Psoas muscle (tissue), 8 donors: ENCODE measurements around the gene RAB11B. TPM values are rescaled to one million over a fixed set of nuclear protein-coding genes. Genes with fewer than 3 reads are reported as not detected.
A peak's percentile ranks its signal among the peaks of the same experiment; 100 is the strongest.

Source experiments
- ATAC-seq, 4 donors: fragments of 200-7000 bp; cut with Tn5 transposase; one replicate each; pipeline ENCODE4 v1.9.1; 2020; ENCODE audit warnings: moderate library complexity in 3 of 4, mild to moderate bottlenecking in 2 of 4
- DNase-seq, 2 donors: peaks; one replicate each; pipeline ENCODE4 v3.0.0-alpha.2; 2020
- H3K27ac ChIP-seq: fragments of 200-600 bp; one replicate; pipeline ENCODE4 v1.8.0; 2022
- H3K27me3 ChIP-seq, 3 donors: fragments of 200-600 bp in 1 of 3; one replicate each; pipeline versions ENCODE4 v1.6.1 to v1.8.0; 2013 to 2022; ENCODE audit warnings: low read length in 2 of 3, mild to moderate bottlenecking in 2 of 3, moderate library complexity in 1 of 3; ENCODE audit not compliant: insufficient read depth in 3 of 3
- H3K36me3 ChIP-seq, 2 donors: fragments of 200-600 bp in 1 of 2; one replicate each; pipeline versions ENCODE4 v1.6.1 to v1.8.0; 2013 to 2022; ENCODE audit warnings: low read depth in 1 of 2, mild to moderate bottlenecking in 1 of 2, moderate library complexity in 1 of 2; ENCODE audit not compliant: insufficient read depth in 1 of 2
- H3K4me1 ChIP-seq: fragments of 200-600 bp; one replicate; pipeline ENCODE4 v1.8.0; 2022
- H3K4me3 ChIP-seq: fragments of 200-600 bp; one replicate; pipeline ENCODE4 v1.8.0; 2022; ENCODE audit warnings: mild to moderate bottlenecking
- H3K9me3 ChIP-seq: fragments of 200-600 bp; one replicate; pipeline ENCODE4 v1.8.0; 2022
- WGBS, 3 donors: extraction: QIAGEN DNeasy Blood & Tissue Kit; methylation state at CpG; one replicate each; pipeline versions ENCODE4 v1.1.6 to v1.1.7; 2013; 5-methylcytosine and 5-hydroxymethylcytosine counted together
- intact Hi-C, 2 donors: fragments of 100-400 bp; cut with DNase I; formaldehyde crosslinking; loops; one replicate each; pipeline versions ENCODE4 v1.11.0 to v1.14.2; 2022
- polyA plus RNA-seq, 3 donors: library from polyadenylated mRNA; stranded (reverse); fragments of 200-250 nt; gene quantifications; one replicate each; pipeline ENCODE4 v1.2.3, GENCODE V29; 2013
- total RNA-seq, 4 donors: library from RNA; stranded (reverse); fragmentation: NEBNext Ultra II Directional in 2 of 4; extraction: Animal tissue kit (Norgen Biotek cat#: 25700) in 2 of 4; gene quantifications; one replicate each; pipeline versions ENCODE4 v1.2.1 to v1.2.4, GENCODE V29; 2021 to 2023
- TF ChIP-seq, protein P1 (sequence below): fragments of 200-600 bp; IDR thresholded peaks from one replicate; pipeline ENCODE4 v1.8.0; 2022; ENCODE audit warnings: antibody characterized with exemption
- donor health status: healthy with polysubstance abuse.
- donor health status: DM: no; HTN: no; CAD: no; lungs with moderate emphysema.
- donor health status: Bipolar disorder and iron deficiency.
- donor health status: healthy.
- donor health status: DM: yes; HTN: yes; CAD: no.
- donor health status: DM: no; HTN: no; CAD: no.
- donor health status: DM: no; HTN: no; CAD: no.
- donor health status: DM: yes; HTN: yes; CAD: no.

Gene RAB11B
- total and polyA plus RNA-seq, 7 donors = 43.9 to 130 (median 77.1) TPM

DNA sequence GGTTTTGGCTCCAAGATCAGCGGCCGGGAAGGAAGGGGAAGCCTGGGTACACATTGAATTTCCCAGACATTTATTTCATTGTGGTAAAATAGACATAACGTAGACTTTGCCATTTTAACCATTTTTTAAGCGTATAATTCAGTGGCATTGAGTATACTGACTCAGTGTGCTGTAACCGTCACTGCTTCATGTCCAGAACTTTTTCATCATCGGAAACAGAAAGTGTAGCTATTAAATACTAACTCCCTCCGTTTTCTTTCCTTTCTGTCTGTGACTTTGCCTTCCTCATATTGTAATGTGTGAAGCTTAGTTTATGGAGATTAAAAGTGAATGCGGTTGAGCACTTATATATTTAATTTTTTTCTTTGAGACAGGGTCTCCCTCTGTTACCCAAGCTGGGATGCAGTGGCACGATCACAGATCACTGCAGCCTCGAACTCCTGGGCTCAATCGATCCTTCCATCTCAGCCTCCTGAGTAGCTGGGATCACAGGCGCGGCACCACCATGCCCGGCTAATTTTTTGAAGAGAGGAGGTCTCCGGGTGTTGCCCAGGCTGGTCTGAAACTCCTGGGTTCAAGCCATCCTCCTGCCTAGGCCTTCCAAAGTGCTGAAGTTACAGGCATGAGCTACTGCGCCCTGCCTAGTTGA, 56.0 kb downstream of the RAB11B start:
- peaks cover 48% of the 10 kb centered on the region for H3K4me1 ChIP-seq
- intact Hi-C loops = loop anchor here (5.0 kb wide), 2 partner anchors 34 to 84 kb away; partner anchors contain the start of genes ANGPTL4 (in 1 of the 2) and MARCHF2 (in 1 of the 2)

DNA sequence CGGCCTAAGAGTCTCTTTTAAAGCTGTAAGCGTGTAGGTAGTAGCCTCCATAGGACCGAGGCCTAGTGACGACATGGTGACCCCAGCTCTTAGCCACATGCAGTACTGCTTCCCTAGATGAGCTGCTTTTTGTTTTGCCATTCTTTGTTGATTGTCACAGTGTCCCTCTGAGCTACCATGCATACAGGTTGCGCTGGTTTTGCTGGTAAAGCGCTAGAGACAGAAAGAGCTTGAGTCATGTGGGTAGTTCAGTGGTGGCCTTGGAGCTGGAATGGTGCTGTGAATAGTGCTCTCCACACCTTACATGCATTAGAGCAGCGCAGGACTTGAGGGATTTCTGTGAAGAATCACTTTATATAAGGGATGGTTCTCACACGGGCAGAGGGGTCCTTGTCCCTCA, 59.7 kb downstream of the RAB11B start:
- 70 to 78% (median 73%) methylated on average over 7 to 8 of the region's 8 CpGs for WGBS, 3 donors
- H3K27me3 ChIP-seq = no peaks in the 10 kb centered on the region
- H3K36me3 ChIP-seq = peaks cover 0 to 20% of the 10 kb centered on the region in 2 donors
- TF ChIP-seq, protein P1, sequence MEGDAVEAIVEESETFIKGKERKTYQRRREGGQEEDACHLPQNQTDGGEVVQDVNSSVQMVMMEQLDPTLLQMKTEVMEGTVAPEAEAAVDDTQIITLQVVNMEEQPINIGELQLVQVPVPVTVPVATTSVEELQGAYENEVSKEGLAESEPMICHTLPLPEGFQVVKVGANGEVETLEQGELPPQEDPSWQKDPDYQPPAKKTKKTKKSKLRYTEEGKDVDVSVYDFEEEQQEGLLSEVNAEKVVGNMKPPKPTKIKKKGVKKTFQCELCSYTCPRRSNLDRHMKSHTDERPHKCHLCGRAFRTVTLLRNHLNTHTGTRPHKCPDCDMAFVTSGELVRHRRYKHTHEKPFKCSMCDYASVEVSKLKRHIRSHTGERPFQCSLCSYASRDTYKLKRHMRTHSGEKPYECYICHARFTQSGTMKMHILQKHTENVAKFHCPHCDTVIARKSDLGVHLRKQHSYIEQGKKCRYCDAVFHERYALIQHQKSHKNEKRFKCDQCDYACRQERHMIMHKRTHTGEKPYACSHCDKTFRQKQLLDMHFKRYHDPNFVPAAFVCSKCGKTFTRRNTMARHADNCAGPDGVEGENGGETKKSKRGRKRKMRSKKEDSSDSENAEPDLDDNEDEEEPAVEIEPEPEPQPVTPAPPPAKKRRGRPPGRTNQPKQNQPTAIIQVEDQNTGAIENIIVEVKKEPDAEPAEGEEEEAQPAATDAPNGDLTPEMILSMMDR = no peak
- peak overlapping the region; percentile 28 for H3K4me3 ChIP-seq
- no peak overlapping the region for H3K27ac ChIP-seq
- intact Hi-C loops = loop anchor here (5.0 kb wide), 2 partner anchors 38 to 88 kb away; partner anchors contain the start of genes ANGPTL4 (in 1 of the 2) and MARCHF2 (in 1 of the 2)
- DNase-seq (no peak), ATAC-seq (no peak)
- peaks cover 84% of the 10 kb centered on the region for H3K4me1 ChIP-seq
- no peaks in the 10 kb centered on the region for H3K9me3 ChIP-seq

More for the DNA sequence above, 56.0 kb downstream of the RAB11B start:
- Histone ChIP-seq H3K36me3 (peaks cover 0 to 13% of the 10 kb centered on the region in 2 donors), H3K9me3 (no peaks in the 10 kb centered on the region), H3K27me3 (no peaks in the 10 kb centered on the region), H3K27ac (peak overlapping the region; percentile 99), H3K4me3 (peak overlapping the region; percentile 100)
- TF ChIP-seq, protein P1 = no peak
- ATAC-seq (no peak), DNase-seq (no peak)
- 18 to 27% (median 18%) methylated on average over 16 of the region's 16 CpGs for WGBS, 3 donors

DNA sequence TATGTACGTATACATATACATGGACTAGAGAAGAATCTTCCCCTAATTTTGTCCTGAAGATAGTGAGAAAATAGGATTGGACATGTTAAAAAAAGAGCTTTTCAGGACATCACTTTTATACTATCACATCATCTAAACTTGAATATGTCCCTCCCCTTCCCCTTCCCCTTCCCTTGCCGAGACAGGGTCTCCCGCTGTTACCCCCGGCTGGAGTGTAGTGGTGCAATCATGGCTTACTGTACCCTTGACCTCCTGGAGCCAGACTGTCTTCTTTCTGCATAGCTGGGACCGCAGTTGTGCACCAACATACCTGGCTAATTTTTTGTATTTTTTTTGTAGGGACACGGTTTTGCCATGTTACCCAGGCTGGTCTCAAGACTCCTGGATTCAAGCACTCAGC, 61.2 kb downstream of the RAB11B start:
- TF ChIP-seq, protein P1 = no peak
- peak overlapping the region; percentile 9 for H3K4me3 ChIP-seq
- intact Hi-C loops = no loop called here
- peak overlapping the region; percentile 34 for H3K27ac ChIP-seq
- ATAC-seq (peak in 3 of 4 donors; percentile 11 to 29 (median 20)), DNase-seq (no peak)
- H3K9me3 ChIP-seq = no peaks in the 10 kb centered on the region
- 51 to 71% (median 61%) methylated on average over 6 of the region's 6 CpGs for WGBS, 3 donors
- peaks cover 0 to 28% of the 10 kb centered on the region in 2 donors for H3K36me3 ChIP-seq
- no peaks in the 10 kb centered on the region for H3K27me3 ChIP-seq
- H3K4me1 ChIP-seq = peaks cover 95% of the 10 kb centered on the region

DNA sequence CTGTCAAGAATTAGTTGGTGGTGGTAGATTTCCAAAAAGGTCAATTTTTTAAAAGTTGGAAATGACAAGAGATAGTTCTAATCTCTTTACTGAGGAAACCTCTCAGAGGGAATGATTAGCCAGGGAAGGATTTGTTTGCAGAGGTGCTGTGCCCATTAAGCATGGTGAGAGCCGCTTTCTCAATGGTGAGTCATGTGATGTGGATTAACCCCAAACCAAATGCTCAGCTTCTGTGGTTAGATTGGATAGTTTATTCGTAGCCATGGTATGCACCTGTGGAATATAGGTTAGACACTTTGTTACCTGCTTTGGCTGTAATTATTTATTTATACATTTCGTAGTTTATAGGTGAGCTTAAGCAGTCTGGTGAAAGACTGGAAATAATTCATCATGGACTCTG, 61.7 kb downstream of the RAB11B start:
- Histone ChIP-seq H3K4me3 (peak overlapping the region; percentile 9), H3K27ac (peak overlapping the region; percentile 57), H3K4me1 (peaks cover 95% of the 10 kb centered on the region), H3K36me3 (peaks cover 0 to 28% of the 10 kb centered on the region in 2 donors), H3K9me3 (no peaks in the 10 kb centered on the region), H3K27me3 (no peaks in the 10 kb centered on the region)
- TF ChIP-seq, protein P1 = no peak
- 41 to 50% (median 44%) methylated on average over 3 of the region's 3 CpGs for WGBS, 3 donors
- ATAC-seq (peak; percentile 73 to 83 (median 80)), DNase-seq (no peak)
- intact Hi-C loops = no loop called here
